ENCODE measurements around the gene STX8.

The STX8 gene

DNA sequence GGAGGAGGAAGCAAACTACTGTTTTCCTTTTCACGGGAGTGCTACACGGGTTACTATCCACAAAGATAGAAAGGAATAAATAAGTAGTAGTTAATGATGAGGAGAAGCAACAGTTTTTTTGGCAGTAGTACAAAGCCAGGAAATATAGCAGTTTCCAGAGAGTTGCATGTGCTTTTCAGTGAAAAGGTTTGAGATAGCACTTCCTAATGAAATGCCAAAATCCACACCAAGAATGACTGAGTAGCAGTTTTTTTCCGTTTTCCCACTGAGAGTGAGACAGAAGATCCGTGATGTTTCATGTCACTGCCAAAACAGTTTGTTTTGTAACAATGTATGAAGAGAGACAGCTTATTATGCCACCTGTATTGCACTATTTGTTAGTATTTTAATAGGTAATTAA lies 129.1 kb downstream of the STX8 start:
- no peak overlapping the region for H3K4me3 Mint-ChIP-seq
- no peak for DNase-seq
- H3K27me3 Mint-ChIP-seq: no peaks in the 10 kb centered on the region
- no peaks in the 10 kb centered on the region for H3K9me3 Mint-ChIP-seq
- no peaks in the 10 kb centered on the region for H3K4me1 Mint-ChIP-seq
- no peak overlapping the region for H3K27ac Mint-ChIP-seq
- no peak for ATAC-seq

DNA sequence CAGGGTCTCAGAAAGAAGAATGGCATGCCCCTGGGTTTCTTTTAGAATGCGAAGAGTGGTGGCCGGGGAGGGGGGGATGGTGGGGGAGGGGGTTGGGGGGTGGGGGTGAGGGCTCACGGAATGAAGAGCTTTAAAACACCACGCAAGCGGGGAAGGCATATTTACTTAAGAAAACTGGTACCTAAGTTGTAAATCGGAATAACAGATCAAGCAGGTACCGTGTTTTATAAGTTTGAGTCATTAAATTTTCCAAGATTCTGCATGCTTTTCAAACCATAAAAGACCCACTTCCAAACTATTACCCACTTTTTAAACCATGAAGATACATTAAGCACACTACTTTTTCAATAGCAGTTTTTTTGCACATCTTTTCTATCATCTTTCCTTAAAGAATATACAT lies 130.2 kb downstream of the STX8 start:
- DNase-seq: no peak
- Mint-ChIP-seq H3K27ac (no peak overlapping the region), H3K27me3 (no peaks in the 10 kb centered on the region), H3K9me3 (no peaks in the 10 kb centered on the region), H3K4me3 (no peak overlapping the region), H3K4me1 (no peaks in the 10 kb centered on the region)
- no peak for ATAC-seq

- Mint-ChIP-seq H3K27ac (no peak overlapping the region), H3K27me3 (no peaks in the 10 kb centered on the region), H3K4me1 (no peaks in the 10 kb centered on the region), H3K4me3 (no peak overlapping the region), H3K9me3 (no peaks in the 10 kb centered on the region)
- DNase-seq: no peak
- ATAC-seq: no peak
Measured at GRCh38 chr17:9444687-9445086, 130.9 kb downstream of the STX8 start.

GRCh38 chr17:9443811-9444210 lies 131.8 kb downstream of the STX8 start:
- Mint-ChIP-seq H3K27me3 (no peaks in the 10 kb centered on the region), H3K4me3 (no peak overlapping the region), H3K27ac (no peak overlapping the region), H3K9me3 (no peaks in the 10 kb centered on the region), H3K4me1 (no peaks in the 10 kb centered on the region)
- ATAC-seq (no peak), DNase-seq (no peak)

DNA sequence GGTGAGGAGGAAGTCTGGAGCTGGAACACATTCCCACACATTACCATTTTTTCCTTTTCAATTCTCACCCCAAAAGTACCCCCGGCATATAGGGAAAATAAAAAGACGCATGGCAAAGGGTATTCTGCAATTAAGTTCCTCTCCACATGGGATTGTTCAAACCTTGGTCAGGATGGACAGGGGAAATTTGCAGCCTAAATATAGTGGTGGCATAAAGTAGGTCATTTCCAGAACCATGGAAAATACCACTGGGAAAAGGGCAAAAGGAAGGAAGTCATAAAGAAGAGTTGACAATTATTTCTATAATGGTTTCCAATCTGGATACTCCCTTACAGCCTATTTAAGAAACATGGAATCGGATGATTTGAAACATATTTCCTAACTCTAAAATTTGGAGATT lies 135.8 kb downstream of the STX8 start:
- Mint-ChIP-seq H3K4me3 (no peak overlapping the region), H3K9me3 (no peaks in the 10 kb centered on the region), H3K27ac (no peak overlapping the region), H3K27me3 (no peaks in the 10 kb centered on the region), H3K4me1 (no peaks in the 10 kb centered on the region)
- no peak for ATAC-seq
- DNase-seq: no peak

- no peak overlapping the region for H3K4me3 Mint-ChIP-seq
- no peak for ATAC-seq
- no peak for DNase-seq
- no peaks in the 10 kb centered on the region for H3K9me3 Mint-ChIP-seq
- H3K27ac Mint-ChIP-seq: no peak overlapping the region
- peaks cover 12% of the 10 kb centered on the region for H3K4me1 Mint-ChIP-seq
- no peaks in the 10 kb centered on the region for H3K27me3 Mint-ChIP-seq
Measured at GRCh38 chr17:9436630-9437029, 139.0 kb downstream of the STX8 start.

- H3K27me3 Mint-ChIP-seq: no peaks in the 10 kb centered on the region
- no peak overlapping the region for H3K4me3 Mint-ChIP-seq
- peaks cover 12% of the 10 kb centered on the region for H3K4me1 Mint-ChIP-seq
- no peak overlapping the region for H3K27ac Mint-ChIP-seq
- H3K9me3 Mint-ChIP-seq: no peaks in the 10 kb centered on the region
- no peak for DNase-seq
- no peak for ATAC-seq
Measured at GRCh38 chr17:9435165-9435564, 140.5 kb downstream of the STX8 start.

DNA sequence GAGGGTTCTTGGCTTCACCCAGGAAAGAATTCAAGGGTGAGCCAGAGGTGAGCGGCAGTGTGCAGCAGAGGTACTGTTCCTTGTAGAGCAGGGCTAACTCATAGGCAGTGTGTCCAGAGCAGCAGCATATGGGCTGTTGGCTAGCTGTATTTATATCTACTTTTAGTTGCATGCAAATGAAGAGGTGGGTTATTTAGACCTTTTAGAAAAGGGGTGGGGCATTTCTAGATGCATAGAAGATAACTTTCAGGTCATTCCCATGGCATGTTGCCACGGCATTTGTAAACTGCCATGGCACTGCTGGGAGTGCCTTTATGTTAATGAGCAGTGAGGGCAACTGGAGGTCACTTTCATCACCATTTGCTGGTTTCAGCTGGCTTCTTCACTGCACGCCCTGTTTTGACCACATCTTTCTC lies 141.0 kb downstream of the STX8 start:
- ATAC-seq (no peak), DNase-seq (no peak)
- no peak overlapping the region for H3K4me3 Mint-ChIP-seq
- H3K27ac Mint-ChIP-seq: no peak overlapping the region
- H3K9me3 Mint-ChIP-seq: no peaks in the 10 kb centered on the region
- no peaks in the 10 kb centered on the region for H3K27me3 Mint-ChIP-seq
- H3K4me1 Mint-ChIP-seq: peaks cover 12% of the 10 kb centered on the region

DNA sequence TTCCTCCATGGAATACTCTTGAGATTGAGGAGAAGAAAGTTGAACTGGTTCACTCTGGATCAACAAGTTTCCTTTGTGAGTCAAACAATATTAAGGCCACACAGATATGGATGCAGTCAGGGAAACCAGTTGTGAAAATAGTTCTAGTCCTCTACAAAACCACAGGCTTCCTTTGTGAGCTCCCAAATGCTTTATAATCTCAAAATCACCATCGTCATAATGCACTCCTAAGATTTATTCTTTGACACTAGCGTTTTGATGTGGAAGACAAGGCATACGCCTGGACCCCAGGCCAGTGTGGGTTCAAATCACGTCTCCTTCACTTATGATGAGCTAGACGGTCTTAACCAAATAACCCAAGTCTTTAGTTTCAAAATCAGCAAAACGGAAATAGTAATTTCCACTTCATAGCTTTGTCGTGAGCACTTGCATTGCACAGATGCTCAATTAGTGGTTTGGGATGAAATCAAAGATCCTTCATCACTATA lies 142.6 kb downstream of the STX8 start:
- Mint-ChIP-seq H3K4me1 (peaks cover 12% of the 10 kb centered on the region), H3K27ac (no peak overlapping the region), H3K9me3 (no peaks in the 10 kb centered on the region), H3K27me3 (no peaks in the 10 kb centered on the region), H3K4me3 (no peak overlapping the region)
- no peak for ATAC-seq
- DNase-seq: no peak

DNA sequence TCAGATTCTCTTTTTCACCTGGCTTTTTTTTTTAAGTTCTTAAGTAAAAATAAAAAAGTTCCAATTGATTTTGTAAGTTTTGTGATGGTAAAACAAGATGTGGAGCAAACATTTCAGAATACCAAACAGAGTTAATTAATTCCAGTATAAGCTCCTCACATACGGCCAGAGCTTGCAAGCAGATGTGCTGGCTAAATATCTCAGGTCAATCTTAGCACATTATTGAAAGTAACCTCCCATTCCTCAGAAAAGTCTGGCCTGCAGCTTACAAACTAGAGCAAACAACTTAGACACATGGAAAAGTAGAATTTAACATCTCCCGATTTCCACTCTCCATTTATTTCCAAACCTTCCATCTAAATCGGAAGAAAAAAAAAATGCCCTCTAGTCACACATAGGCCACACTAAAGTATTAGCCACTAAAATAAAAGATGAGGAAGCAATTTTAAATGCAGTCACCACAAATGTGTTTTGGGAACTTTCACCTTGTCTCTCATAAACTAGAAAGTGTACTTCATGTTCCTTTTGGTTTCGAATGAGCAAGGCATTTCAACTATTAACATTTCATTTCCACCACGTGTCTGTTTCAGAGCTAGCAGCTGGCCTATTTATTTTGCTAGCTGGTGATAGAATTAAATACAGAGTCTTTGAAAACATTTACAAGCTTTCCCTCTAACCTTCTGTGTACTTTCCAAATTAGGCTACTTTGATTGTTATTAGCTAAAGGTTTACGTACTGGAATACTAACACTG lies 143.3 kb downstream of the STX8 start:
- no peaks in the 10 kb centered on the region for H3K27me3 Mint-ChIP-seq
- no peaks in the 10 kb centered on the region for H3K9me3 Mint-ChIP-seq
- peak overlapping the region in 1 of 2 donors; percentile 7 for H3K27ac Mint-ChIP-seq
- no peak for ATAC-seq
- no peak for DNase-seq
- H3K4me3 Mint-ChIP-seq: no peak overlapping the region
- H3K4me1 Mint-ChIP-seq: peaks cover 12% of the 10 kb centered on the region

DNA sequence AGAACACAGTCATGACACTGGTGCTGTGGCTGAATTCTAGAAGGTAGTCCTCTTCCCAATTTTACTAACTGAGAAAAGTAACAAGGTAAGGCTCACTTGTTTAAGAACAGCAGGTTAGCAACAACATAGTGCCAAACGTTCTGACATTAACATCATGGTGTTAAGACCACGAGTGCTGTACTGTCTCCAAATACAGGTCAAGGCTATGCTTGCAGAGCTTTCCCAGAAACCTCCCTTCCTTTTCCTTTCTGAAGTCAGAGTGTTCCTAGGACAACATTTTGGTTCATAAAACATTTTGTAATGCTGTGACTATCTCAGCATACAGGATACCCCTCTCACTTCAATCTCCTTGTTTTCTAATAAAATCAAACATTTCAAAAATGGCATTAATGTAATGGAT lies 144.0 kb downstream of the STX8 start:
- Mint-ChIP-seq H3K27me3 (no peaks in the 10 kb centered on the region), H3K9me3 (no peaks in the 10 kb centered on the region), H3K27ac (no peak overlapping the region), H3K4me1 (peaks cover 12% of the 10 kb centered on the region), H3K4me3 (no peak overlapping the region)
- DNase-seq (no peak), ATAC-seq (no peak)

- ATAC-seq: no peak
- Mint-ChIP-seq H3K27ac (peak overlapping the region in 1 of 2 donors; percentile 76), H3K4me1 (peaks cover 6% of the 10 kb centered on the region), H3K27me3 (no peaks in the 10 kb centered on the region), H3K4me3 (no peak overlapping the region), H3K9me3 (no peaks in the 10 kb centered on the region)
- DNase-seq: no peak
Measured at GRCh38 chr17:9427465-9428315, 147.9 kb downstream of the STX8 start.

GRCh38 chr17:9424071-9424640 lies 151.5 kb downstream of the STX8 start:
- Mint-ChIP-seq H3K9me3 (peaks cover 0 to 6% of the 10 kb centered on the region in 2 donors), H3K27ac (peak overlapping the region in 1 of 2 donors; percentile 8), H3K27me3 (no peaks in the 10 kb centered on the region), H3K4me3 (no peak overlapping the region), H3K4me1 (no peaks in the 10 kb centered on the region)
- no peak for ATAC-seq
- no peak for DNase-seq

DNA sequence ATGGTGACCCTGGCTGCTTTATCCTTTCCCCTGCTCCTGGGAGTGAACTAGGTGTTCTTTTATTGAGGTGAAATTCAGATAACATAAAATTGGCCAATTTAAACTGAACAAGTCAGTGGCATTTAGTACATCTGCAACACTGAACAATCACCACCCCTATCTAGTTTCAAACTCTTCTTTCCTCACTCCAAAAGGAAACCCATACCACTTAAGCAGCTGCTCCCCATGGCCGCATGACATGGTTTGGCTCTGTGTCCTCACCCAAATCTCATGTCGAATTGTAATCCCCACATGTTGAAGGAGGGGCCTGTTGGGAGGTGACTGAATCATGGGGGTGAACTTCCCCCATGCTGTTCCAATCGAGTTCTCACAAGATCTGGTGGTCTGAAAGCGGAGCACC lies 154.1 kb downstream of the STX8 start:
- no peak for ATAC-seq
- Mint-ChIP-seq H3K27ac (no peak overlapping the region), H3K4me3 (no peak overlapping the region), H3K9me3 (peaks cover 6% of the 10 kb centered on the region in 2 donors), H3K27me3 (no peaks in the 10 kb centered on the region), H3K4me1 (no peaks in the 10 kb centered on the region)
- DNase-seq: no peak

- H3K4me1 Mint-ChIP-seq: no peaks in the 10 kb centered on the region
- peaks cover 6% of the 10 kb centered on the region in 2 donors for H3K9me3 Mint-ChIP-seq
- H3K4me3 Mint-ChIP-seq: no peak overlapping the region
- DNase-seq (no peak), ATAC-seq (no peak)
- H3K27ac Mint-ChIP-seq: no peak overlapping the region
- H3K27me3 Mint-ChIP-seq: no peaks in the 10 kb centered on the region
Measured at GRCh38 chr17:9419932-9420453, 155.6 kb downstream of the STX8 start.

GRCh38 chr17:9414471-9414870 lies 161.1 kb downstream of the STX8 start:
- no peak overlapping the region for H3K27ac Mint-ChIP-seq
- H3K4me1 Mint-ChIP-seq: no peaks in the 10 kb centered on the region
- H3K4me3 Mint-ChIP-seq: no peak overlapping the region
- no peak for ATAC-seq
- no peaks in the 10 kb centered on the region for H3K27me3 Mint-ChIP-seq
- H3K9me3 Mint-ChIP-seq: peaks cover 0 to 12% of the 10 kb centered on the region in 2 donors
- no peak for DNase-seq
